ENCODE measurements around the gene AMN1.

DNA sequence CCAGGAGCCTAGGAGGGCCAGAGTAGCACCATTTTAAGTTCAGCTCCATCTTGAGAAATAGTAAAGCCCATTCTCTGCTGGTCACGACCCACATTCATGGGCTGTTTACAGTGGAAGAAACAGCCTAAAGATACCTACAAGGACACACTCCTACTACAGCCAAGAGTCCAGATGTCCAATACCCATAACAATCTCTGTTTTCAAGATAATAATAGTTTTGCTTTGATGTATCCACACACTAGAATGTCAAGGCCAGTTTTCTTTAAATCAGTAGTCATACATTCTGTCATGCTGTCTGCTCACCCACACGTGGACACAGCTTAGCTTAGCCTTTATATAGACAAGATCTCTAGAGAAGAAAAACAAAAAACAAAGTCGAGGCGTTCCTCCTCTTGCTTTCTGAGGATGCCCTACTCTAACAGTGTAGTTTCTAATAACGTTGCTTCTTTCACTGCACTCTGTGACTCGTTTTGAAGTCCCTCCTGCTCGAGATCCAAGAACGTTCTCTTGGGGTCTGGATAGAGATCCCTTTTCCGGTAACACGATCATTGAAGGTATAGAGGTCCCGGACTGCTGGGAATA lies 87.2 kb downstream of the AMN1 start:
- TF ChIP-seq, protein P1, sequence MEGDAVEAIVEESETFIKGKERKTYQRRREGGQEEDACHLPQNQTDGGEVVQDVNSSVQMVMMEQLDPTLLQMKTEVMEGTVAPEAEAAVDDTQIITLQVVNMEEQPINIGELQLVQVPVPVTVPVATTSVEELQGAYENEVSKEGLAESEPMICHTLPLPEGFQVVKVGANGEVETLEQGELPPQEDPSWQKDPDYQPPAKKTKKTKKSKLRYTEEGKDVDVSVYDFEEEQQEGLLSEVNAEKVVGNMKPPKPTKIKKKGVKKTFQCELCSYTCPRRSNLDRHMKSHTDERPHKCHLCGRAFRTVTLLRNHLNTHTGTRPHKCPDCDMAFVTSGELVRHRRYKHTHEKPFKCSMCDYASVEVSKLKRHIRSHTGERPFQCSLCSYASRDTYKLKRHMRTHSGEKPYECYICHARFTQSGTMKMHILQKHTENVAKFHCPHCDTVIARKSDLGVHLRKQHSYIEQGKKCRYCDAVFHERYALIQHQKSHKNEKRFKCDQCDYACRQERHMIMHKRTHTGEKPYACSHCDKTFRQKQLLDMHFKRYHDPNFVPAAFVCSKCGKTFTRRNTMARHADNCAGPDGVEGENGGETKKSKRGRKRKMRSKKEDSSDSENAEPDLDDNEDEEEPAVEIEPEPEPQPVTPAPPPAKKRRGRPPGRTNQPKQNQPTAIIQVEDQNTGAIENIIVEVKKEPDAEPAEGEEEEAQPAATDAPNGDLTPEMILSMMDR (IDR thresholded peaks at IDR 0.05), result no peak
- TF ChIP-seq POLR2A (IDR thresholded peaks at IDR 0.05) (no peak), EP300 (IDR thresholded peaks at IDR 0.05) (no peak)

Data from tibial nerve (tissue), 4 donors.